Dermis blood vessel endothelial cell (primary cell): ENCODE data around the gene RYK. TPM values are rescaled to one million over a fixed set of nuclear protein-coding genes. Genes with fewer than 3 reads are reported as not detected.
A peak's percentile ranks its signal among the peaks of the same experiment; 100 is the strongest.
"Not testable (repeated sequence)": the region's sequence is repeated elsewhere in the genome, so short reads cannot be mapped to it uniquely, and the experiment has no call there.

Experiments used
- DNase-seq: peaks from one replicate; pipeline ENCODE4 v3.0.0; 2010
- total RNA-seq: library from RNA; depleted of rRNA; stranded (reverse); fragments of >200 nt; gene quantifications from 2 replicates; pipeline ENCODE4 v1.2.3, GENCODE V29; 2014

The RYK gene
- total RNA-seq, 1 donor from 2014 or later = 103 TPM

GRCh38 chr3:134253475-134254226 lies 3.0 kb upstream of the RYK start:
- no peak for DNase-seq

GRCh38 chr3:134252766-134253165 lies 2.1 kb upstream of the RYK start:
- no peak for DNase-seq

GRCh38 chr3:134251731-134252391 lies 1.2 kb upstream of the RYK start:
- no peak for DNase-seq

GRCh38 chr3:134249935-134250716 lies 533 bp downstream of the RYK start:
- DNase-seq = peak; percentile 62

GRCh38 chr3:134249296-134249841 lies 1.3 kb downstream of the RYK start:
- peak; percentile 17 for DNase-seq

- no peak for DNase-seq
Observed at GRCh38 chr3:134244921-134245320, 5.7 kb downstream of the RYK start.

- peak; percentile 59 for DNase-seq
Observed at GRCh38 chr3:134242649-134243617, 7.7 kb downstream of the RYK start.

GRCh38 chr3:134239538-134239937 lies 11.1 kb downstream of the RYK start:
- peak; percentile 29 for DNase-seq

GRCh38 chr3:134237454-134238145 lies 13.1 kb downstream of the RYK start:
- DNase-seq = no peak

- no peak for DNase-seq
Observed at GRCh38 chr3:134236505-134237170, 14.0 kb downstream of the RYK start.

- no peak for DNase-seq
Observed at GRCh38 chr3:134235577-134236076, 15.0 kb downstream of the RYK start.

GRCh38 chr3:134232951-134233350 lies 17.7 kb downstream of the RYK start:
- no peak for DNase-seq

- DNase-seq = no peak
Observed at GRCh38 chr3:134232151-134232550, 18.5 kb downstream of the RYK start.

GRCh38 chr3:134231131-134231530 lies 19.5 kb downstream of the RYK start:
- DNase-seq = no peak

GRCh38 chr3:134229038-134229437 lies 21.6 kb downstream of the RYK start:
- DNase-seq = no peak

GRCh38 chr3:134228479-134228878 lies 22.2 kb downstream of the RYK start:
- no peak for DNase-seq

- no peak for DNase-seq
Observed at GRCh38 chr3:134228035-134228434, 22.6 kb downstream of the RYK start.

GRCh38 chr3:134224796-134225156 lies 25.9 kb downstream of the RYK start:
- DNase-seq = not testable (repeated sequence)

- DNase-seq = no peak
Observed at GRCh38 chr3:134222835-134223234, 27.8 kb downstream of the RYK start.

GRCh38 chr3:134216851-134217250 lies 33.8 kb downstream of the RYK start:
- no peak for DNase-seq
